GM23338 (cell line): ENCODE results near the gene ARF6. TPM values are rescaled to one million over a fixed set of nuclear protein-coding genes. Genes with fewer than 3 reads are reported as not detected.

Experiments used
- polyA plus RNA-seq: library from polyadenylated mRNA; unstranded; fragments of >200 nt; fragmentation: Nextera tagmentation; extraction: Ambion mirVana; gene quantifications from 2 replicates; pipeline ENCODE4 v1.2.1, GENCODE V29; 2016
- small RNA-seq: library from RNA; depleted of rRNA; stranded (forward); fragments of <200 nt; gene quantifications from one replicate; pipeline ENCODE3, GENCODE V24; 2014; ENCODE audit warnings: low replicate concordance
- total RNA-seq: library from RNA; depleted of rRNA; stranded (reverse); fragments of >200 nt; shearing (Covaris generic); gene quantifications from 2 replicates; pipeline ENCODE4 v1.2.3, GENCODE V29; 2014; rRNA removed

Gene ARF6
- total and polyA plus RNA-seq, 2 experiments from 2014 or later: 47.8 to 73.1 TPM

Small RNA genes lying within 50 kb of the gene (small RNA-seq; reads per million reads assigned to genes)
- gene RF00017 (not detected), gene RN7SL2 (47.3 reads per million, percentile 99 among the genes with 10 or more reads in this experiment), gene RN7SL3 (45.6 reads per million, percentile 99 among the genes with 10 or more reads in this experiment), gene RNU6-189P (not detected)

Other genes starting within 250 kb of the ARF6 start
- 53.3 and 76.5 TPM in 2 replicates for gene POLE2, start 204.9 kb upstream of the ARF6 start, total RNA-seq
- 37.9 and 41.9 TPM in 2 replicates for gene POLE2, start 204.9 kb upstream of the ARF6 start, polyA plus RNA-seq
- gene KLHDC1, start 200.0 kb upstream of the ARF6 start, total RNA-seq: 4.0 TPM in 1 of 2 replicates, not detected in the other
- gene KLHDC1, start 200.0 kb upstream of the ARF6 start, polyA plus RNA-seq: not detected in 2 replicates
- gene KLHDC2, start 124.9 kb upstream of the ARF6 start, total RNA-seq: 61.9 and 67.1 TPM in 2 replicates
- gene KLHDC2, start 124.9 kb upstream of the ARF6 start, polyA plus RNA-seq: 34.1 and 38.5 TPM in 2 replicates
- 54.7 and 58.4 TPM in 2 replicates for gene NEMF, start 40.3 kb upstream of the ARF6 start, total RNA-seq
- 73.8 and 88.1 TPM in 2 replicates for gene NEMF, start 40.3 kb upstream of the ARF6 start, polyA plus RNA-seq
- 8.0 and 12.3 TPM in 2 replicates for gene VCPKMT, start 223.5 kb downstream of the ARF6 start, total RNA-seq
- 12.6 and 15.8 TPM in 2 replicates for gene VCPKMT, start 223.5 kb downstream of the ARF6 start, polyA plus RNA-seq